Neural progenitor cell (in vitro differentiated cells): ENCODE data around the gene ABCC8. TPM values are rescaled to one million over a fixed set of nuclear protein-coding genes. Genes with fewer than 3 reads are reported as not detected.

Source experiments
- DNase-seq: peaks from one replicate; pipeline ENCODE4 v3.0.0-alpha.2; 2016; ENCODE audit warnings: low spot score
- H2AFZ ChIP-seq: fragments of 200-600 bp; sonication (generic); replicated peaks from 2 replicates; pipeline ENCODE4 v1.6.1; 2016; ENCODE audit warnings: antibody characterized with exemption
- H3F3A ChIP-seq: fragments of 200-600 bp; sonication (generic); 2 replicates; pipeline ENCODE4 v1.6.1; 2016; ENCODE audit warnings: antibody characterized with exemption, low read depth
- H3K27ac ChIP-seq: fragments of 200-600 bp; sonication (generic); 2 replicates; pipeline ENCODE4 v1.5.1; 2016; ENCODE audit warnings: mild to moderate bottlenecking
- H3K27me3 ChIP-seq: fragments of 200-600 bp; sonication (generic); 2 replicates; pipeline ENCODE4 v1.6.1; 2016; ENCODE audit warnings: mild to moderate bottlenecking, moderate library complexity
- H3K36me3 ChIP-seq: fragments of 200-600 bp; sonication (generic); 2 replicates; pipeline ENCODE4 v1.5.1; 2016
- H3K4me1 ChIP-seq: fragments of 200-600 bp; sonication (generic); 2 replicates; pipeline ENCODE4 v1.6.1; 2016; ENCODE audit warnings: mixed run types
- H3K4me2 ChIP-seq: fragments of 200-600 bp; sonication (generic); 2 replicates; pipeline ENCODE4 v1.6.1; 2016
- H3K4me3 ChIP-seq: fragments of 200-600 bp; sonication (generic); 2 replicates; pipeline ENCODE4 v1.5.1; 2016
- H3K79me2 ChIP-seq: fragments of 200-600 bp; sonication (generic); 2 replicates; pipeline ENCODE4 v1.6.1; 2016; ENCODE audit warnings: low read depth
- H3K9ac ChIP-seq: fragments of 200-600 bp; sonication (generic); 2 replicates; pipeline ENCODE4 v1.6.1; 2016
- H3K9me3 ChIP-seq: fragments of 200-600 bp; sonication (generic); 2 replicates; pipeline ENCODE4 v1.5.1; 2016; ENCODE audit warnings: low read depth
- H4K20me1 ChIP-seq: fragments of 200-600 bp; sonication (generic); 2 replicates; pipeline ENCODE4 v1.6.1; 2016; ENCODE audit warnings: low read depth
- H3K27ac Mint-ChIP-seq: 3 replicates; pipeline ENCODE4 v1.8.0; 2021; ENCODE audit warnings: mixed read lengths
- H3K27me3 Mint-ChIP-seq: 2 replicates; pipeline ENCODE4 v1.8.0; 2022; ENCODE audit warnings: low read depth, mild to moderate bottlenecking, inconsistent platforms, moderate library complexity, mixed read lengths; ENCODE audit not compliant: insufficient read depth
- H3K36me3 Mint-ChIP-seq: 3 replicates; pipeline ENCODE4 v1.8.0; 2021; ENCODE audit warnings: mixed read lengths
- H3K4me1 Mint-ChIP-seq: 3 replicates; pipeline ENCODE4 v1.8.0; 2021; ENCODE audit warnings: mixed read lengths
- H3K4me3 Mint-ChIP-seq: 3 replicates; pipeline ENCODE4 v1.8.0; 2021; ENCODE audit warnings: mild to moderate bottlenecking, moderate library complexity, mixed read lengths
- H3K9me3 Mint-ChIP-seq: 3 replicates; pipeline ENCODE4 v1.8.0; 2020; ENCODE audit warnings: mixed read lengths
- CTCF ChIP-seq: fragments of 200-600 bp; sonication (generic); IDR thresholded peaks from 2 replicates; pipeline ENCODE4 v1.5.1; 2017; ENCODE audit warnings: antibody characterized with exemption, mild to moderate bottlenecking
- EZH2 ChIP-seq: fragments of 200-600 bp; sonication (generic); IDR thresholded peaks from 2 replicates; pipeline ENCODE4 v1.6.1; 2017; ENCODE audit warnings: antibody characterized with exemption, mild to moderate bottlenecking, moderate library complexity
- EZH2phosphoT487 ChIP-seq: fragments of 200-600 bp; sonication (generic); IDR thresholded peaks from 2 replicates; pipeline ENCODE4 v1.6.1; 2017; ENCODE audit warnings: antibody characterized with exemption
- total RNA-seq: library from RNA; depleted of rRNA; stranded (reverse); fragments of >200 nt; gene quantifications from 2 replicates; pipeline ENCODE4 v1.2.3, GENCODE V29; 2015; ENCODE audit warnings: low replicate concordance

Gene ABCC8
- total RNA-seq, 1 donor from 2014 or later: 0.32 TPM

GRCh38 chr11:17519061-17519885 is 42.6 kb upstream of the ABCC8 start:
- Histone ChIP-seq H3K9me3 (no peaks in the 10 kb centered on the region), H3K36me3 (no peaks in the 10 kb centered on the region), H3K27me3 (no peaks in the 10 kb centered on the region), H2AFZ (no peak overlapping the region), H4K20me1 (no peaks in the 10 kb centered on the region), H3K4me3 (no peak overlapping the region), H3K27ac (no peak overlapping the region), H3K9ac (no peak overlapping the region), H3F3A (no peaks in the 10 kb centered on the region), H3K79me2 (no peaks in the 10 kb centered on the region), H3K4me1 (no peaks in the 10 kb centered on the region), H3K4me2 (no peak overlapping the region)
- no peak for DNase-seq
- Mint-ChIP-seq H3K27me3 (peaks cover 3% of the 10 kb centered on the region), H3K36me3 (no peaks in the 10 kb centered on the region), H3K4me1 (peaks cover 2% of the 10 kb centered on the region), H3K9me3 (no peaks in the 10 kb centered on the region), H3K4me3 (no peak overlapping the region), H3K27ac (no peak overlapping the region)
- TF ChIP-seq EZH2 (no peak), CTCF (no peak), EZH2phosphoT487 (no peak)

GRCh38 chr11:17518366-17518765 is 41.7 kb upstream of the ABCC8 start:
- H3F3A ChIP-seq: no peaks in the 10 kb centered on the region
- no peak for TF ChIP-seq CTCF
- TF ChIP-seq EZH2phosphoT487: no peak
- TF ChIP-seq EZH2: no peak
- H3K27me3 Mint-ChIP-seq: peaks cover 3% of the 10 kb centered on the region
- H2AFZ ChIP-seq: no peak overlapping the region
- no peaks in the 10 kb centered on the region for H3K27me3 ChIP-seq
- no peaks in the 10 kb centered on the region for H3K79me2 ChIP-seq
- DNase-seq: no peak
- H3K27ac Mint-ChIP-seq: no peak overlapping the region
- no peaks in the 10 kb centered on the region for H3K4me1 ChIP-seq
- H3K9me3 Mint-ChIP-seq: no peaks in the 10 kb centered on the region
- H3K27ac ChIP-seq: no peak overlapping the region
- H4K20me1 ChIP-seq: no peaks in the 10 kb centered on the region
- H3K4me3 ChIP-seq: no peak overlapping the region
- H3K4me2 ChIP-seq: no peak overlapping the region
- no peak overlapping the region for H3K4me3 Mint-ChIP-seq
- peaks cover 2% of the 10 kb centered on the region for H3K4me1 Mint-ChIP-seq
- H3K9ac ChIP-seq: no peak overlapping the region
- H3K36me3 Mint-ChIP-seq: no peaks in the 10 kb centered on the region
- H3K9me3 ChIP-seq: no peaks in the 10 kb centered on the region
- no peaks in the 10 kb centered on the region for H3K36me3 ChIP-seq

GRCh38 chr11:17517186-17517585 is 40.5 kb upstream of the ABCC8 start:
- no peak for TF ChIP-seq EZH2phosphoT487
- no peak for TF ChIP-seq CTCF
- H3K4me1 ChIP-seq: no peaks in the 10 kb centered on the region
- H3K36me3 Mint-ChIP-seq: no peaks in the 10 kb centered on the region
- no peak overlapping the region for H3K4me3 Mint-ChIP-seq
- no peaks in the 10 kb centered on the region for H3K9me3 Mint-ChIP-seq
- H3K4me1 Mint-ChIP-seq: peaks cover 7% of the 10 kb centered on the region
- no peak overlapping the region for H3K27ac ChIP-seq
- H3F3A ChIP-seq: no peaks in the 10 kb centered on the region
- H2AFZ ChIP-seq: no peak overlapping the region
- H3K36me3 ChIP-seq: no peaks in the 10 kb centered on the region
- H3K4me2 ChIP-seq: no peak overlapping the region
- H3K4me3 ChIP-seq: no peak overlapping the region
- H3K9me3 ChIP-seq: no peaks in the 10 kb centered on the region
- no peak overlapping the region for H3K27ac Mint-ChIP-seq
- peaks cover 6% of the 10 kb centered on the region for H3K27me3 Mint-ChIP-seq
- no peaks in the 10 kb centered on the region for H3K27me3 ChIP-seq
- H3K9ac ChIP-seq: no peak overlapping the region
- H3K79me2 ChIP-seq: no peaks in the 10 kb centered on the region
- no peaks in the 10 kb centered on the region for H4K20me1 ChIP-seq
- DNase-seq: no peak
